Panc1 (cell line): ENCODE measurements around the gene TSHZ1. TPM values are rescaled to one million over a fixed set of nuclear protein-coding genes. Genes with fewer than 3 reads are reported as not detected.

ENCODE experiments used
- ATAC-seq: fragments of 200-7000 bp; cut with Tn5 transposase; 2 replicates; pipeline ENCODE4 v1.9.1; 2020; ENCODE audit warnings: mild to moderate bottlenecking, moderate library complexity
- BruUV-seq: library from RNA; stranded (reverse); fragments of 400-500 nt; replicated peaks from 2 replicates; lab custom pipeline; 2021; lab: Mats Ljungman, UMichigan
- CTCF ChIA-PET: fragments of 300-600 bp; sonication (Branson Sonifier 250); formaldehyde crosslinking; loops from one replicate; lab custom pipeline; 2022; ENCODE audit warnings: antibody characterized with exemption; lab: Charles Lee
- POLR2A ChIA-PET: fragments of 300-600 bp; sonication (Branson Sonifier 250); formaldehyde crosslinking; loops from one replicate; lab custom pipeline; 2022; ENCODE audit warnings: antibody characterized with exemption; lab: Charles Lee
- DNase-seq: peaks from one replicate; pipeline ENCODE4 v3.0.0-alpha.2; 2010; ENCODE audit warnings: low read depth, low spot score
- H3K27ac ChIP-seq: 2 replicates; pipeline ENCODE4 v1.5.1; 2011; ENCODE audit warnings: mild to moderate bottlenecking, low read length, inconsistent platforms
- H3K27me3 ChIP-seq: fragments of 200-500 bp; sonication (Bioruptor generic); 2 replicates; pipeline ENCODE4 v1.6.0; 2014; ENCODE audit warnings: low read length, inconsistent platforms; ENCODE audit not compliant: control insufficient read depth, insufficient read depth
- H3K36me3 ChIP-seq: fragments of 200-500 bp; sonication (Bioruptor generic); 2 replicates; pipeline ENCODE4 v1.5.1; 2014; ENCODE audit warnings: inconsistent platforms, mild to moderate bottlenecking, low read length, moderate library complexity; ENCODE audit not compliant: control insufficient read depth, insufficient read depth
- H3K4me1 ChIP-seq: 2 replicates; pipeline ENCODE4 v1.5.1; 2011; ENCODE audit warnings: inconsistent platforms, mild to moderate bottlenecking, low read length, moderate library complexity; ENCODE audit not compliant: control insufficient read depth, insufficient read depth
- H3K4me3 ChIP-seq, 2 experiments: 2 replicates each; pipeline ENCODE4 v1.5.1; 2011 to 2012; ENCODE audit warnings: low read depth in 2 of 2, low read length in 2 of 2, mild to moderate bottlenecking in 2 of 2, inconsistent platforms in 1 of 2, moderate library complexity in 1 of 2
- H3K9me3 ChIP-seq: fragments of 200-500 bp; sonication (Bioruptor generic); 2 replicates; pipeline ENCODE4 v1.5.1; 2014; ENCODE audit warnings: low read depth, mild to moderate bottlenecking, inconsistent platforms, low read length, moderate library complexity; ENCODE audit not compliant: control insufficient read depth, insufficient read depth
- CTCF ChIP-seq: fragments of 450-650 bp; IDR thresholded peaks from 2 replicates; pipeline ENCODE4 v1.5.1; 2017; ENCODE audit warnings: mild to moderate bottlenecking
- POLR2AphosphoS5 ChIP-seq: IDR thresholded peaks from 2 replicates; pipeline ENCODE4 v1.6.1; 2012; ENCODE audit warnings: mild to moderate bottlenecking, low read depth, low read length, moderate library complexity
- REST ChIP-seq, 2 experiments: IDR thresholded peaks; 2 replicates each; pipeline ENCODE4 v1.6.1; 2011 to 2012; ENCODE audit warnings: low read depth in 2 of 2, control low read depth in 1 of 2, low read length in 1 of 2, mild to moderate bottlenecking in 1 of 2, moderate library complexity in 1 of 2; ENCODE audit not compliant: insufficient read depth in 1 of 2
- SIN3A ChIP-seq: IDR thresholded peaks from 2 replicates; pipeline ENCODE4 v1.6.1; 2012; ENCODE audit warnings: low read depth, mild to moderate bottlenecking, low read length, moderate library complexity, borderline replicate concordance; ENCODE audit not compliant: insufficient read depth
- TCF7L2 ChIP-seq: IDR thresholded peaks from 2 replicates; pipeline ENCODE4 v1.6.1; 2011; ENCODE audit warnings: mild to moderate bottlenecking, low read depth, low read length, inconsistent platforms
- in situ Hi-C: cut with HindIII; loops from 2 replicates; pipeline ENCODE4 v1.10.0; 2016; ENCODE audit warnings: low sequenced_read_pairs, low pct_unique_long_range_greater_than_20kb
- intact Hi-C: fragments of 100-400 bp; cut with micrococcal nuclease; formaldehyde crosslinking; loops from one replicate; pipeline ENCODE4 v1.10.0; 2022; ENCODE audit not compliant: unreplicated experiment
- total RNA-seq: library from RNA; stranded (reverse); gene quantifications from one replicate; pipeline ENCODE4 v1.2.1, GENCODE V29; 2021; ENCODE audit not compliant: unreplicated experiment

The TSHZ1 gene
- total RNA-seq, 1 experiment from 2014 or later, result 10.0 TPM

GRCh38 chr18:75273817-75274216 lies 63.2 kb downstream of the TSHZ1 start:
- CTCF ChIA-PET, result no interaction called here

GRCh38 chr18:75275226-75275625 lies 64.6 kb downstream of the TSHZ1 start:
- no peak for DNase-seq
- Histone ChIP-seq H3K4me3 (no peak overlapping the region), H3K4me1 (no peaks in the 10 kb centered on the region), H3K27ac (no peak overlapping the region), H3K9me3 (no peaks in the 10 kb centered on the region), H3K36me3 (no peaks in the 10 kb centered on the region), H3K27me3 (no peaks in the 10 kb centered on the region)
- intact Hi-C loops, result no loop called here
- TF ChIP-seq CTCF (no peak), POLR2AphosphoS5 (no peak), REST (IDR thresholded peaks at IDR 0.05; ENCODE audit: insufficient read depth in 1 of 2, low read depth in 2 of 2, low read length in 1 of 2) (no peak), TCF7L2 (no peak), SIN3A (no peak)
- BruUV-seq, result no TSS peak
- POLR2A ChIA-PET, result no interaction called here
- ATAC-seq, result no peak
- CTCF ChIA-PET, result no interaction called here
- in situ Hi-C loops, result no loop called here

More at GRCh38 chr18:75273817-75274216, 63.2 kb downstream of the TSHZ1 start:
- ATAC-seq (no peak), DNase-seq (no peak)
- no peak for TF ChIP-seq SIN3A
- TF ChIP-seq REST (IDR thresholded peaks at IDR 0.05; ENCODE audit: insufficient read depth in 1 of 2, low read depth in 2 of 2, low read length in 1 of 2), result no peak
- TF ChIP-seq POLR2AphosphoS5, result no peak
- TF ChIP-seq CTCF, result no peak
- H3K27ac ChIP-seq, result no peak overlapping the region
- no peaks in the 10 kb centered on the region for H3K9me3 ChIP-seq
- intact Hi-C loops (no loop called here), in situ Hi-C loops (no loop called here)
- BruUV-seq, result no TSS peak
- H3K27me3 ChIP-seq, result no peaks in the 10 kb centered on the region
- H3K4me1 ChIP-seq, result no peaks in the 10 kb centered on the region
- no peaks in the 10 kb centered on the region for H3K36me3 ChIP-seq
- POLR2A ChIA-PET, result no interaction called here
- H3K4me3 ChIP-seq, result no peak overlapping the region
